GM18507 (cell line): ENCODE measurements around the gene MC4R.

ENCODE experiments used
- DNase-seq: peaks from one replicate; pipeline ENCODE4 v3.0.0; 2011; ENCODE audit warnings: low read depth; ENCODE audit not compliant: insufficient read length; ENCODE audit errors: extremely low spot score
- FAIRE-seq: peaks from 2 replicates; lab custom pipeline; 2011; peaks lifted over from hg19 to GRCh38; lab: Jason Lieb, UNC

MC4R gene

GRCh38 chr18:60331890-60332289 lies 40.7 kb downstream of the MC4R start:
- no peak for DNase-seq
- FAIRE-seq, result no peak

DNA sequence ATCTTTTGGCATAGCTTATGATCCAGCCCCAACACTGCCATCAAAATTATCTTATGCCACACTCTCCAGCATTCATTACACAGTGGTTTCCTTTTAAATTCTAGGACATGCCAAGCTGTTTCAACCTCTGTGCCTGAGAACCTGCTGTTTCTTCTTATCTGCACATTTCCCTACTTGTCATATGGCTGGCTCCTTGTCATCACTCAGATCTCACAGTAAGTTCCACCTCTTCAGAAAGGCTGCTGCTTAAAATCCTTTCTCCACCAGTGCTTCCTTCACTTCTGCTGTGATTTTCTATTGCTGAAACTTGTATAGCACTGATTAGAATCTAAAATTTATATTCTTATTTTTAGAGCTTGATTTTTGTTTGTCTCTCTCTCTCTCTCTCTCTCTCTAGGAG lies 43.4 kb downstream of the MC4R start:
- DNase-seq (no peak), FAIRE-seq (no peak)

DNA sequence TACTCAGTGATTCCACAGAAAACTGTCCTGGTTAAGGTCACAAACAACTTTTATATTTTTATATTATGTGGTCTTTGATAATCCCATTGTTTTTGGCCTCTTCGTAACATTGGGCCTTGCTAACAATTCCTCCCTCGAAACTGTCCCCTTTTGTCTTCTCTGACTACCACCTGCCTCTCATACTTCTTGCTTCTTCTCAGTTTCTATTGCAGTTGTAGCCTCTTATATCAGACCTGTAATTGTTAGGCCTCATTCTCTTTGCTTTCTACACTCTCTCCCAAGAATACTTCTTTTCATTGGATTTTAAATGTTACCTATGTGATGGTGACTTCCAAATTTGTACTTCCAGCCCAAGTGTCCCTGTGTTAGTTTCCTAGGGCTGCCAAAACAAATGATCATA lies 44.7 kb downstream of the MC4R start:
- DNase-seq (no peak), FAIRE-seq (no peak)

- FAIRE-seq, result no peak
Observed at GRCh38 chr18:60322591-60322990, 50.0 kb downstream of the MC4R start.

More at GRCh38 chr18:60322591-60322990, 50.0 kb downstream of the MC4R start:
- DNase-seq, result no peak
